GM10847 (cell line): Measurements from ENCODE around the gene INPP5A.

Source experiments
- POLR2A ChIP-seq: IDR thresholded peaks from 2 replicates; pipeline ENCODE4 v1.6.1; 2011; ENCODE audit not compliant: insufficient read length; ENCODE audit errors: extremely low read depth

INPP5A gene

GRCh38 chr10:132500781-132501415 is 36.7 kb upstream of the INPP5A start:
- TF ChIP-seq POLR2A = no peak

- TF ChIP-seq POLR2A = no peak
Measured at GRCh38 chr10:132502544-132503300, 34.9 kb upstream of the INPP5A start.

GRCh38 chr10:132503581-132504421 is 33.8 kb upstream of the INPP5A start:
- no peak for TF ChIP-seq POLR2A

- no peak for TF ChIP-seq POLR2A
Measured at GRCh38 chr10:132504501-132505272, 32.9 kb upstream of the INPP5A start.

- TF ChIP-seq POLR2A = no peak
Measured at GRCh38 chr10:132506711-132507408, 30.7 kb upstream of the INPP5A start.

GRCh38 chr10:132507409-132507955 is 30.1 kb upstream of the INPP5A start:
- no peak for TF ChIP-seq POLR2A

GRCh38 chr10:132507956-132508490 is 29.6 kb upstream of the INPP5A start:
- no peak for TF ChIP-seq POLR2A

GRCh38 chr10:132508581-132509443 is 28.8 kb upstream of the INPP5A start:
- no peak for TF ChIP-seq POLR2A

GRCh38 chr10:132509506-132510173 is 27.9 kb upstream of the INPP5A start:
- TF ChIP-seq POLR2A = no peak

GRCh38 chr10:132510174-132510611 is 27.4 kb upstream of the INPP5A start:
- TF ChIP-seq POLR2A = no peak

GRCh38 chr10:132511121-132512051 is 26.2 kb upstream of the INPP5A start:
- no peak for TF ChIP-seq POLR2A
